Stimulated activated CD4-positive, alpha-beta T cell treated with anti-CD3 and anti-CD28 coated beads, TNF-alpha, amount 100 ng/mL, for 24 hours (primary cell): ENCODE data around the gene CFAP46.

Experiments
- DNase-seq, 3 experiments: peaks; one replicate each; pipeline ENCODE4 v3.0.0-alpha.2; 2020; ENCODE audit warnings: low read depth in 3 of 3

Gene CFAP46

GRCh38 chr10:132979491-132980425, 37.4 kb upstream of the CFAP46 start:
- no peak for DNase-seq

- no peak for DNase-seq
These were observed 36.2 kb upstream of the CFAP46 start for GRCh38 chr10:132978542-132978941.

GRCh38 chr10:132977807-132978206, 35.4 kb upstream of the CFAP46 start:
- DNase-seq, result no peak

GRCh38 chr10:132977076-132977475, 34.7 kb upstream of the CFAP46 start:
- no peak for DNase-seq

GRCh38 chr10:132975831-132976682, 33.7 kb upstream of the CFAP46 start:
- DNase-seq, result no peak

GRCh38 chr10:132974886-132975830, 32.8 kb upstream of the CFAP46 start:
- no peak for DNase-seq

GRCh38 chr10:132974249-132974796, 32.0 kb upstream of the CFAP46 start:
- no peak for DNase-seq

- no peak for DNase-seq
These were observed 31.5 kb upstream of the CFAP46 start for GRCh38 chr10:132973903-132974241.

- no peak for DNase-seq
These were observed 30.9 kb upstream of the CFAP46 start for GRCh38 chr10:132972986-132973902.

GRCh38 chr10:132972149-132972985, 30.0 kb upstream of the CFAP46 start:
- no peak for DNase-seq

GRCh38 chr10:132971448-132972148, 29.2 kb upstream of the CFAP46 start:
- no peak for DNase-seq

GRCh38 chr10:132970641-132971438, 28.5 kb upstream of the CFAP46 start:
- no peak for DNase-seq

- DNase-seq, result no peak
These were observed 25.2 kb upstream of the CFAP46 start for GRCh38 chr10:132967540-132967939.

GRCh38 chr10:132965411-132966057, 23.2 kb upstream of the CFAP46 start:
- no peak for DNase-seq

- peak in 1 of 3 experiments; percentile 21 for DNase-seq
These were observed 22.5 kb upstream of the CFAP46 start for GRCh38 chr10:132964707-132965410.

- DNase-seq, result no peak
These were observed 21.9 kb upstream of the CFAP46 start for GRCh38 chr10:132964231-132964630.
